ENCODE results near the gene SLC7A14.

GRCh38 chr3:170443457-170443856 lies 142.4 kb downstream of the SLC7A14 start:
- TF ChIP-seq, protein P1, sequence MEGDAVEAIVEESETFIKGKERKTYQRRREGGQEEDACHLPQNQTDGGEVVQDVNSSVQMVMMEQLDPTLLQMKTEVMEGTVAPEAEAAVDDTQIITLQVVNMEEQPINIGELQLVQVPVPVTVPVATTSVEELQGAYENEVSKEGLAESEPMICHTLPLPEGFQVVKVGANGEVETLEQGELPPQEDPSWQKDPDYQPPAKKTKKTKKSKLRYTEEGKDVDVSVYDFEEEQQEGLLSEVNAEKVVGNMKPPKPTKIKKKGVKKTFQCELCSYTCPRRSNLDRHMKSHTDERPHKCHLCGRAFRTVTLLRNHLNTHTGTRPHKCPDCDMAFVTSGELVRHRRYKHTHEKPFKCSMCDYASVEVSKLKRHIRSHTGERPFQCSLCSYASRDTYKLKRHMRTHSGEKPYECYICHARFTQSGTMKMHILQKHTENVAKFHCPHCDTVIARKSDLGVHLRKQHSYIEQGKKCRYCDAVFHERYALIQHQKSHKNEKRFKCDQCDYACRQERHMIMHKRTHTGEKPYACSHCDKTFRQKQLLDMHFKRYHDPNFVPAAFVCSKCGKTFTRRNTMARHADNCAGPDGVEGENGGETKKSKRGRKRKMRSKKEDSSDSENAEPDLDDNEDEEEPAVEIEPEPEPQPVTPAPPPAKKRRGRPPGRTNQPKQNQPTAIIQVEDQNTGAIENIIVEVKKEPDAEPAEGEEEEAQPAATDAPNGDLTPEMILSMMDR (conservative IDR thresholded peaks at IDR 0.05; ENCODE audit: low read length), result no peak
- no peak for TF ChIP-seq EZH2phosphoT487 (IDR thresholded peaks at IDR 0.05; ENCODE audit: borderline replicate concordance)
